Measurements from ENCODE around the gene APOL1. TPM values are rescaled to one million over a fixed set of nuclear protein-coding genes. Genes with fewer than 3 reads are reported as not detected.

APOL1 gene
- total and polyA plus RNA-seq, 9 of the 15 experiments (the other 6 are each of a cell fraction or from before 2014, with no cell fraction given): 2.5 to 9.7 (median 5.6) TPM

GRCh38 chr22:36247955-36248354, 5.0 kb upstream of the APOL1 start:
- BruUV-seq (replicated peaks): no TSS peak
- Histone ChIP-seq H3K4me3 (no peak overlapping the region), H3K27me3 (ENCODE audit: control insufficient read depth in 2 of 2, insufficient read depth in 2 of 2, low read length in 2 of 2) (no peaks in the 10 kb centered on the region), H3K27ac (ENCODE audit: extremely low read depth, low read depth, low read length) (no peak overlapping the region), H2AFZ (ENCODE audit: low read depth, low read length) (peak overlapping the region; percentile 8; the same call in 1 of the 2 replicates), H4K20me1 (replicated peaks; ENCODE audit: control insufficient read depth, insufficient read depth, low read length) (no peaks in the 10 kb centered on the region), H3K9me1 (ENCODE audit: control insufficient read depth, insufficient read depth, low read length) (no peaks in the 10 kb centered on the region), H3K4me1 (replicated peaks in 1 of 2; ENCODE audit: control insufficient read depth in 2 of 2, insufficient read depth in 2 of 2, low read length in 2 of 2) (peaks cover 3 to 8% of the 10 kb centered on the region in 2 experiments; a peak in 1 of 5 replicates), H3K79me2 (ENCODE audit: control insufficient read depth, insufficient read depth, low read length) (no peaks in the 10 kb centered on the region), H3K36me3 (ENCODE audit: control insufficient read depth, insufficient read depth, low read length) (no peaks in the 10 kb centered on the region), H3K9me3 (replicated peaks; ENCODE audit: control insufficient read depth, insufficient read depth, low read depth, low read length) (peaks cover 3% of the 10 kb centered on the region; the same call in 1 of the 2 replicates), H3K9ac (ENCODE audit: insufficient read depth in 1 of 2, low read depth in 2 of 2, low read length in 2 of 2) (no peak overlapping the region), H3K4me2 (ENCODE audit: insufficient read depth, low read length) (no peak overlapping the region)
- in situ Hi-C loops (cut with MboI): no loop called here
- intact Hi-C loops (cut with micrococcal nuclease): no loop called here
- WGBS (ENCODE audit: insufficient coverage, low coverage, missing lambda C conversion rate): 14% methylated on average over 5 of the region's 5 CpGs
- no peak for FAIRE-seq
- TF ChIP-seq TEAD1 (CRISPR knock-in tag; IDR thresholded peaks at IDR 0.05) (no peak), L3MBTL2 (IDR thresholded peaks at IDR 0.05) (0 out of 2 replicates have a peak, but pooled peaks have one; percentile 13), SOX6 (IDR thresholded peaks at IDR 0.05) (peak; percentile 86), TCF3 (CRISPR knock-in tag; IDR thresholded peaks at IDR 0.05) (peak; percentile 24)
- ChIA-PET POLR2A (no interaction called here), CTCF (ENCODE audit: low intra/inter-chr PET ratio) (no interaction called here)
- DNase-seq (ENCODE audit: extremely low read depth in 1 of 4, low spot score in 3 of 4): no peak
- ATAC-seq: no peak

- peaks cover 3% of the 10 kb centered on the region; the same call in 1 of the 2 replicates for H3K9me3 ChIP-seq (replicated peaks; ENCODE audit: control insufficient read depth, insufficient read depth, low read depth, low read length)
- POLR2A ChIA-PET: interaction anchor here (1.4 kb wide), 1 partner anchor 9 kb away, joined by 3 read pairs; no protein-coding TSS in a partner anchor
- TF ChIP-seq TRIM28 (IDR thresholded peaks at IDR 0.05) (peak; percentile 28; the same call in 1 of the 2 replicates), CBX3 (IDR thresholded peaks at IDR 0.05; ENCODE audit: borderline replicate concordance in 1 of 2, low read length in 2 of 2) (peak in 1 of 2 experiments; percentile 72; a peak in 2 of 3 replicates), ZNF280A (IDR thresholded peaks at IDR 0.05; ENCODE audit: low read depth, partially characterized antibody) (peak; percentile 36), SRSF9 (IDR thresholded peaks at IDR 0.05; ENCODE audit: borderline replicate concordance, low read depth, low read length) (no peak), CHD2 (IDR thresholded peaks at IDR 0.05; ENCODE audit: low read depth, low read length) (no peak)
- in situ Hi-C loops (cut with MboI): no loop called here
- H4K20me1 ChIP-seq (replicated peaks; ENCODE audit: control insufficient read depth, insufficient read depth, low read length): no peaks in the 10 kb centered on the region
- no peaks in the 10 kb centered on the region for H3K27me3 ChIP-seq (ENCODE audit: control insufficient read depth in 2 of 2, insufficient read depth in 2 of 2, low read length in 2 of 2)
- H2AFZ ChIP-seq (ENCODE audit: low read depth, low read length): no peak overlapping the region
- FAIRE-seq (no peak), ATAC-seq (no peak), DNase-seq (ENCODE audit: extremely low read depth in 1 of 4, low spot score in 3 of 4) (no peak)
- intact Hi-C loops (cut with micrococcal nuclease): no loop called here
- CTCF ChIA-PET (ENCODE audit: low intra/inter-chr PET ratio): no interaction called here
- no peak overlapping the region for H3K9ac ChIP-seq (ENCODE audit: insufficient read depth in 1 of 2, low read depth in 2 of 2, low read length in 2 of 2)
- no peaks in the 10 kb centered on the region for H3K9me1 ChIP-seq (ENCODE audit: control insufficient read depth, insufficient read depth, low read length)
- no TSS peak for BruUV-seq (replicated peaks)
- peaks cover 8 to 12% of the 10 kb centered on the region in 2 experiments; a peak in 3 of 5 replicates for H3K4me1 ChIP-seq (replicated peaks in 1 of 2; ENCODE audit: control insufficient read depth in 2 of 2, insufficient read depth in 2 of 2, low read length in 2 of 2)
- 63% methylated on average over 2 of the region's 2 CpGs for WGBS (ENCODE audit: insufficient coverage, low coverage, missing lambda C conversion rate)
- no peaks in the 10 kb centered on the region for H3K36me3 ChIP-seq (ENCODE audit: control insufficient read depth, insufficient read depth, low read length)
- H3K79me2 ChIP-seq (ENCODE audit: control insufficient read depth, insufficient read depth, low read length): peaks cover 11% of the 10 kb centered on the region
- H3K27ac ChIP-seq (ENCODE audit: extremely low read depth, low read depth, low read length): no peak overlapping the region
- no peak overlapping the region for H3K4me3 ChIP-seq
- no peak overlapping the region for H3K4me2 ChIP-seq (ENCODE audit: insufficient read depth, low read length)
Observed at GRCh38 chr22:36249160-36249559, 3.8 kb upstream of the APOL1 start.

Measured in K562 (cell line).